Heart left ventricle (tissue), 16 donors: ENCODE results near the gene MILR1. TPM values are rescaled to one million over a fixed set of nuclear protein-coding genes. Genes with fewer than 3 reads are reported as not detected.
A peak's percentile ranks its signal among the peaks of the same experiment; 100 is the strongest.

Experiments used
- ATAC-seq, 4 donors: fragments of 200-7000 bp; cut with Tn5 transposase; one replicate each; pipeline ENCODE4 v1.9.1; 2020 to 2022; ENCODE audit warnings: moderate library complexity in 4 of 4, mild to moderate bottlenecking in 3 of 4, moderate number of reproducible peaks in 1 of 4
- DNase-seq, 5 donors: peaks; one replicate each; pipeline ENCODE4 v3.0.0-alpha.2; 2020
- H3K27ac ChIP-seq, 12 donors: fragments of 200-600 bp; sonication (generic) in 4 of 12; one replicate each; pipeline versions ENCODE4 v1.5.0 to v1.8.0; 2016 to 2022; ENCODE audit warnings: mild to moderate bottlenecking in 2 of 12
- H3K27me3 ChIP-seq, 9 donors: fragments of 200-600 bp; sonication (generic) in 2 of 9; one replicate each; pipeline versions ENCODE4 v1.5.1 to v1.8.0; 2016 to 2022; ENCODE audit warnings: mild to moderate bottlenecking in 3 of 9
- H3K36me3 ChIP-seq, 9 donors: fragments of 200-600 bp; sonication (generic) in 2 of 9; one replicate each; pipeline versions ENCODE4 v1.5.0 to v1.8.0; 2018 to 2022; ENCODE audit warnings: mild to moderate bottlenecking in 2 of 9
- H3K4me1 ChIP-seq, 12 donors: fragments of 200-600 bp; sonication (generic) in 4 of 12; one replicate each; pipeline versions ENCODE4 v1.5.0 to v1.8.0; 2016 to 2022; ENCODE audit warnings: mild to moderate bottlenecking in 3 of 12
- H3K4me3 ChIP-seq, 12 donors: fragments of 200-600 bp; sonication (generic) in 4 of 12; one replicate each; pipeline versions ENCODE4 v1.5.0 to v1.8.0; 2017 to 2022; ENCODE audit warnings: mild to moderate bottlenecking in 9 of 12, moderate library complexity in 4 of 12
- H3K9me3 ChIP-seq, 12 donors: fragments of 200-600 bp; sonication (generic) in 4 of 12; one replicate each; pipeline versions ENCODE4 v1.5.0 to v1.8.0; 2016 to 2022; ENCODE audit warnings: mild to moderate bottlenecking in 1 of 12
- CTCF ChIP-seq, 12 donors: fragments of 200-600 bp; sonication (generic) in 4 of 12; IDR thresholded peaks; one replicate each; pipeline versions ENCODE4 v1.5.0 to v1.8.0; 2018 to 2022; ENCODE audit warnings: antibody characterized with exemption in 12 of 12, mild to moderate bottlenecking in 5 of 12
- POLR2A ChIP-seq, 2 donors: fragments of 450-650 bp; IDR thresholded peaks; one replicate each; pipeline ENCODE4 v1.6.1; 2017; ENCODE audit warnings: antibody characterized with exemption in 2 of 2, mild to moderate bottlenecking in 2 of 2, moderate library complexity in 2 of 2
- WGBS, 4 donors: extraction: QIAGEN DNeasy Blood & Tissue Kit in 2 of 4; methylation state at CpG; one replicate each; pipeline versions ENCODE4 v1.1.5 to v1.1.7; 2013 to 2018; 5-methylcytosine and 5-hydroxymethylcytosine counted together
- intact Hi-C, 10 donors: fragments of 100-400 bp; cut with DNase I; formaldehyde crosslinking; loops; one replicate each; pipeline versions ENCODE4 v1.11.1 to v1.14.2; 2022
- polyA plus RNA-seq, 2 donors: library from polyadenylated mRNA; stranded (reverse); fragments of 200-250 nt; gene quantifications; one replicate each; pipeline ENCODE4 v1.2.3, GENCODE V29; 2013
- total RNA-seq, 9 donors: library from RNA; depleted of rRNA in 2 of 9; stranded (reverse); fragments of >200 nt in 2 of 9; fragmentation: NEBNext Ultra II Directional in 3 of 9; extraction: Animal tissue kit (Norgen Biotek cat#: 25700) in 3 of 9; gene quantifications; one replicate each; pipeline versions ENCODE4 v1.1.0 to v1.2.4, GENCODE V29; 2016 to 2023
- donor health status: ischemic (EF 13 %, LVEDD 7.1; RV severe dilation, severe dysfunction).
- donor health status: healthy with polysubstance abuse.
- donor health status: DM: no; HTN: yes; CAD: no.
- donor health status: DM: no; HTN: no; CAD: no.
- donor health status: ischemic (EF 25% LVEDD 6.9; RV normal size, moderate dysfunction).
- donor health status: ischemic (EF 25% LVEDD 5.7; RV mildly dilated, moderate dysfunction).
- donor health status: healthy.
- donor health status: DM: yes; HTN: yes; CAD: no.
- donor health status: ischemic (EF 35%, LVEDD 5.7; RV mildly dilated, moderate dysfunction).
- donor health status: nonischemic (EF 11% LVEDD 7.7; RV severe dilation, severe dysfunction).
- donor health status: DM: yes; HTN: yes; CAD: no.
- donor health status: PGD.
- donor health status: ischemic (EF 29% LVEDD 5.4; RV normal size, mild dysfunction).
- donor health status: nonischemic (EF 23%, LVEDD 6.1; RV moderate dilation, normal function).

Gene MILR1
- total and polyA plus RNA-seq, 11 donors, result 0.95 to 23.0 (median 2.1) TPM

GRCh38 chr17:64406321-64407200, 42.4 kb upstream of the MILR1 start:
- Histone ChIP-seq H3K4me3 (no peak overlapping the region), H3K27ac (peak overlapping the region in 1 of 12 donors; percentile 27), H3K27me3 (no peaks in the 10 kb centered on the region), H3K9me3 (peaks cover 0 to 5% (median 0%) of the 10 kb centered on the region in 12 donors), H3K4me1 (peaks cover 0 to 67% (median 7%) of the 10 kb centered on the region in 12 donors), H3K36me3 (no peaks in the 10 kb centered on the region)
- whole genome bisulfite sequencing, 4 donors, result 86 to 89% (median 87%) methylated on average over 14 of the region's 14 CpGs
- intact Hi-C loops, result no loop called here
- no peak for DNase-seq
- peak in 1 of 4 donors; percentile 25 for ATAC-seq
- TF ChIP-seq CTCF (IDR thresholded peaks at IDR 0.05) (no peak), POLR2A (IDR thresholded peaks at IDR 0.05) (no peak)

GRCh38 chr17:64410750-64411490, 38.0 kb upstream of the MILR1 start:
- DNase-seq, result no peak
- whole genome bisulfite sequencing, 4 donors, result 94 to 97% (median 96%) methylated on average over 4 of the region's 4 CpGs
- peaks cover 0 to 47% (median 14%) of the 10 kb centered on the region in 12 donors for H3K4me1 ChIP-seq
- TF ChIP-seq CTCF (IDR thresholded peaks at IDR 0.05) (no peak), POLR2A (IDR thresholded peaks at IDR 0.05) (no peak)
- H3K27ac ChIP-seq, result peak overlapping the region in 3 of 12 donors; percentile 24 to 37 (median 30)
- H3K9me3 ChIP-seq, result no peaks in the 10 kb centered on the region
- H3K36me3 ChIP-seq, result no peaks in the 10 kb centered on the region
- ATAC-seq, result peak in 1 of 4 donors; percentile 26
- no peaks in the 10 kb centered on the region for H3K27me3 ChIP-seq
- intact Hi-C loops, result loop anchor here in 2 of 10 donors (5.0 to 10.0 kb wide), 2 partner anchors 54 to 276 kb away; partner anchors contain the start of gene ERN1 (in 1 of the 2)
- H3K4me3 ChIP-seq, result no peak overlapping the region

GRCh38 chr17:64411999-64412771, 36.7 kb upstream of the MILR1 start:
- TF ChIP-seq CTCF (IDR thresholded peaks at IDR 0.05), result no peak
- Histone ChIP-seq H3K27ac (peak overlapping the region in 10 of 12 donors; percentile 40 to 89 (median 70)), H3K9me3 (no peaks in the 10 kb centered on the region), H3K36me3 (no peaks in the 10 kb centered on the region), H3K4me1 (peaks cover 0 to 36% (median 14%) of the 10 kb centered on the region in 12 donors), H3K27me3 (no peaks in the 10 kb centered on the region), H3K4me3 (peak overlapping the region in 9 of 12 donors; percentile 1 to 53 (median 22))
- 35 to 44% (median 40%) methylated on average over 21 to 24 of the region's 24 CpGs for WGBS, 4 donors
- peak; percentile 47 to 88 (median 73) for ATAC-seq
- peak; percentile 69 to 78 (median 72) for DNase-seq
- intact Hi-C loops, result loop anchor here in 5 of 10 donors (1.0 to 10.0 kb wide), 5 partner anchors 55 to 277 kb away; partner anchors contain the start of gene ERN1 (in 1 of the 5)
